Epithelial cell of proximal tubule (primary cell): ENCODE data around the gene TMTC4. TPM values are rescaled to one million over a fixed set of nuclear protein-coding genes. Genes with fewer than 3 reads are reported as not detected.

Experiments used
- DNase-seq: peaks from one replicate; pipeline ENCODE4 v3.0.0-alpha.2; 2011; ENCODE audit warnings: low read depth
- H3K4me3 ChIP-seq: 2 replicates; pipeline ENCODE4 v1.5.1; 2011; ENCODE audit warnings: low read depth, mild to moderate bottlenecking, low read length
- CTCF ChIP-seq: conservative IDR thresholded peaks from 2 replicates; pipeline ENCODE4 v1.5.1; 2012; ENCODE audit warnings: low read depth, mild to moderate bottlenecking, low read length
- total RNA-seq: library from RNA; depleted of rRNA; stranded (reverse); fragments of >200 nt; gene quantifications from 2 replicates; pipeline ENCODE4 v1.2.3, GENCODE V29; 2015

TMTC4 gene
- total RNA-seq, 1 donor from 2014 or later: 31.2 TPM

- no peak overlapping the region for H3K4me3 ChIP-seq
- TF ChIP-seq CTCF: no peak
- no peak for DNase-seq
These were observed 62.7 kb downstream of the TMTC4 start for GRCh38 chr13:100611678-100612492.

- no peak overlapping the region for H3K4me3 ChIP-seq
- TF ChIP-seq CTCF: no peak
- no peak for DNase-seq
These were observed 63.9 kb downstream of the TMTC4 start for GRCh38 chr13:100610391-100611347.

GRCh38 chr13:100608906-100609305, 65.7 kb downstream of the TMTC4 start:
- no peak for TF ChIP-seq CTCF
- DNase-seq: no peak
- no peak overlapping the region for H3K4me3 ChIP-seq

GRCh38 chr13:100608489-100608888, 66.1 kb downstream of the TMTC4 start:
- TF ChIP-seq CTCF: no peak
- DNase-seq: no peak
- H3K4me3 ChIP-seq: no peak overlapping the region

- no peak for DNase-seq
- H3K4me3 ChIP-seq: no peak overlapping the region
- no peak for TF ChIP-seq CTCF
These were observed 69.5 kb downstream of the TMTC4 start for GRCh38 chr13:100604918-100605710.

GRCh38 chr13:100602493-100603111, 72.0 kb downstream of the TMTC4 start:
- no peak for TF ChIP-seq CTCF
- no peak for DNase-seq

More at GRCh38 chr13:100602493-100603111, 72.0 kb downstream of the TMTC4 start:
- H3K4me3 ChIP-seq: no peak overlapping the region
